Rectal smooth muscle tissue (tissue), 1 donor: ENCODE results near the gene KCNH5.

Source experiments
- H3K27ac ChIP-seq: one replicate; pipeline ENCODE4 v1.7.0; 2013; ENCODE audit warnings: low read depth, low read length, inconsistent platforms
- H3K27me3 ChIP-seq: one replicate; pipeline ENCODE4 v1.7.0; 2013; ENCODE audit warnings: low read length; ENCODE audit not compliant: control insufficient read depth, insufficient read depth
- H3K36me3 ChIP-seq: one replicate; pipeline ENCODE4 v1.7.0; 2013; ENCODE audit warnings: low read length; ENCODE audit not compliant: control insufficient read depth, insufficient read depth
- H3K4me1 ChIP-seq: one replicate; pipeline ENCODE4 v1.7.0; 2013; ENCODE audit warnings: low read length; ENCODE audit not compliant: control insufficient read depth, insufficient read depth
- H3K4me3 ChIP-seq: one replicate; pipeline ENCODE4 v1.7.0; 2013; ENCODE audit warnings: low read length
- H3K9ac ChIP-seq: one replicate; pipeline ENCODE4 v1.7.0; 2013; ENCODE audit warnings: low read length

KCNH5 gene

DNA sequence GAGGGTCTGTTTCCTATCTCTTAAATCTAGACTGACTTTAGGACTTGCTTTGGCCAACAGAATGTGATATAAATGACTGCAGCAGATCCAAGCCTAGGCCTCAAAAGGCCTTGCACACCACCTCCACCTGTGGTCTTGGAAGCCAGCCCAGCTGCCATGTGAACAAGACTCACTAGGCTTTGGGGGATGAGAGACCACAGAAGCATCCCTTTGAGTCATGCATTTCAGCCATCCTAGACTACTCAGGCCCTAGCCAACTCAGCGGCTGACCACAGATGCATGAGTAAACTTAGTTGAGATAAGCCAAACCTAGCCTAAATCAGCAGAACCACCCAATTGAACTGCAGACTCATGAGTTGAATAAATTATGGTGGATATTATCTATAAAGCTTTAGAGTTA is 87.7 kb downstream of the KCNH5 start:
- Histone ChIP-seq H3K27me3 (no peaks in the 10 kb centered on the region), H3K4me3 (no peak overlapping the region), H3K4me1 (no peaks in the 10 kb centered on the region), H3K27ac (no peak overlapping the region), H3K36me3 (no peaks in the 10 kb centered on the region), H3K9ac (no peak overlapping the region)

- Histone ChIP-seq H3K4me1 (no peaks in the 10 kb centered on the region), H3K27ac (no peak overlapping the region), H3K36me3 (no peaks in the 10 kb centered on the region), H3K9ac (no peak overlapping the region), H3K4me3 (no peak overlapping the region), H3K27me3 (no peaks in the 10 kb centered on the region)
Measured at GRCh38 chr14:62956413-62956812, 88.8 kb downstream of the KCNH5 start.

DNA sequence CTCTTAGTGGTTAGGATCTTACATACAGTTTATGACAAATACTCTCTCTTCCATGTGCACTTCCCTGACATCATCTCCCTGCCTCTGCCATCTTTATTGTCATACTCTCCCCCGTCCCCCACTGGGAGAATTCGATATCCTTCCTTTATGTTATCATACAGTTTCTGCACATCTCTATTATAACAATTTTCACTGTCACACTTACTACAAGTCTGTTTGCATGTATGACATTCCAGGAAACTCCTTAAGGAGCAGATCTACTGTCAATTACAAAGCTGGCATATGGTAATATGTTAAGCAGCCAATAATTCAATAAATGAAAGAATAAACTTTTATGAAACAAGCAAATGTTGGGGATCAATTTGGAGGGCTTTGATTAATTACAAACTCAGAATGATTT is 91.1 kb downstream of the KCNH5 start:
- Histone ChIP-seq H3K4me3 (no peak overlapping the region), H3K36me3 (no peaks in the 10 kb centered on the region), H3K27ac (no peak overlapping the region), H3K27me3 (no peaks in the 10 kb centered on the region), H3K9ac (no peak overlapping the region), H3K4me1 (no peaks in the 10 kb centered on the region)

- Histone ChIP-seq H3K4me3 (no peak overlapping the region), H3K27me3 (no peaks in the 10 kb centered on the region), H3K36me3 (no peaks in the 10 kb centered on the region), H3K9ac (no peak overlapping the region), H3K4me1 (no peaks in the 10 kb centered on the region), H3K27ac (no peak overlapping the region)
Measured at GRCh38 chr14:62952226-62952625, 93.0 kb downstream of the KCNH5 start.

DNA sequence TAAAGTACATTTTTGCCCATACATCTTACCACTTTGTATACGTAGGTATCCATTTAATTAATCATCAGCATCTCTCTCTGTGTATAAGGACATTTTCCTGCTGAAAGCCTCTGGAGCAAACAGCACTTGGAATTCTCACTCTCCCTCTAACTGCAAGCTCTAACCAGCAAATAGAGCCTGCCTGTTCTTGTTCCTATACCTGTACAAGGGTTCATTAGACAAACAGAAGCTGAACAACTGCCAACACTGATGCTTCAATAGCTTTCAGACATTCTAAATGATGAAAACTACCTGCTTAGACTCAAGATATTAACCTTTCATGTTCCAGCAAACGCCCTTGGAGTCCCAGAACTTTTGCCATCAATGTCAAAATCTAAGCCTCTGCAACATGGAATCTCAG is 98.0 kb downstream of the KCNH5 start:
- no peaks in the 10 kb centered on the region for H3K27me3 ChIP-seq
- H3K27ac ChIP-seq = no peak overlapping the region
- no peak overlapping the region for H3K9ac ChIP-seq
- H3K36me3 ChIP-seq = no peaks in the 10 kb centered on the region
- H3K4me3 ChIP-seq = no peak overlapping the region
- H3K4me1 ChIP-seq = no peaks in the 10 kb centered on the region

DNA sequence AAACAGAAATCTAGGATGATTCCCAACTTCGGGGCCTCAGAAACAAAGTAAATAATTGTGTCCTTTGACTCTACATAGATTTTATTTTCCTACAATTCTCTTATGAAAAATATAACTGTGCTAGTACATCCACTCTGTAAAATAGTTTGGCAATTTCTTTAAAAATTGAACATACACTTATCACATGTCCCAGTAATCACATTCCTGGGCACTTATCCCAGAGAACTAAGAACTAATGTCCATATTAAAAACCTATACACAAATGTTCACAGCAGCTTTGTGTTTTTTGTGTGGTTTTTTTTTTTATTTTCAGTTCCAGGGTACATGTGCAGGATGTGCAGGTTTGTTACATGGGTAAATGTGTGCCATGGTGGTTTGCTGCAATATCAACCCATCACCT is 99.0 kb downstream of the KCNH5 start:
- Histone ChIP-seq H3K27ac (no peak overlapping the region), H3K4me1 (no peaks in the 10 kb centered on the region), H3K4me3 (no peak overlapping the region), H3K27me3 (no peaks in the 10 kb centered on the region), H3K36me3 (no peaks in the 10 kb centered on the region), H3K9ac (no peak overlapping the region)

DNA sequence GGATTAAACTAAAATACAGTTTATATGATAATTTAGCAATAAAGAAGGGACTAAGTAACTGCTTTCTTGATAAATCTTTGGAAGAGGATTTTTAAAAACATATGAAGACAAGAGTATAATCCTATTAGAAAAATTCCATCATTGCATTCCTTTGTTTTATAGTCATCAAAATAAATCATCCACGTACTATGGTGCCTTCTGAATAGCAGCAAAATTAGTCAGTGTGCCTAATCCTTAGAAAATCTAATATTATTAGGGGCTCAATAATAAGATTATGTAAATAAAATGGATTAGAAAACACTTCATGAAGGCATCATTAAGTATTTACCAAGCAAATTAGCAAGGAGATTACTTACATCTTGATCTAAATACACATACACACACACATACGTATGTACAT is 102.1 kb downstream of the KCNH5 start:
- Histone ChIP-seq H3K4me1 (no peaks in the 10 kb centered on the region), H3K4me3 (no peak overlapping the region), H3K27ac (no peak overlapping the region), H3K36me3 (no peaks in the 10 kb centered on the region), H3K9ac (no peak overlapping the region), H3K27me3 (no peaks in the 10 kb centered on the region)

GRCh38 chr14:62939970-62940369 is 105.3 kb downstream of the KCNH5 start:
- Histone ChIP-seq H3K36me3 (no peaks in the 10 kb centered on the region), H3K27me3 (no peaks in the 10 kb centered on the region), H3K9ac (no peak overlapping the region), H3K4me1 (no peaks in the 10 kb centered on the region), H3K4me3 (no peak overlapping the region), H3K27ac (no peak overlapping the region)

GRCh38 chr14:62938778-62939177 is 106.5 kb downstream of the KCNH5 start:
- Histone ChIP-seq H3K36me3 (no peaks in the 10 kb centered on the region), H3K4me3 (no peak overlapping the region), H3K27ac (no peak overlapping the region), H3K9ac (no peak overlapping the region), H3K4me1 (no peaks in the 10 kb centered on the region), H3K27me3 (no peaks in the 10 kb centered on the region)

DNA sequence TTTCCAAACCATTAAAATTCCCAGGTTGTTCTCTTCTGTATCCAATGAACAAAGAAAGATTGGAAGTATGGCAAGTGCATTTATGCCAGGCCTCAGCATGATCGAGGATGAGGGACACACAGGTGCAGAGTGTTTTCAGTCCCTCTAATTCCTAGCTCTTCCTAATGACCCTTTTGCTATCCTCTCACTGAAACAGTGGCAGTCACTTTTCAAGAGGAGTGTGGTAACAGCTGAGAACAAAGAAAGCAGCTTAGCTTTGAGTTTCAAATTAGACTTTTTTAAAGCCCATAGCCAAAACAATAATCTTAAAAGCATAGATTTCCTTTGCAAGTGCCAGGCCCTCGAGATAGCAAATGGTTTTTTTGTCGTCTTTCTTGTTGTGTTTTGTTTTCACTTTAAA is 110.8 kb downstream of the KCNH5 start:
- H3K9ac ChIP-seq = no peak overlapping the region
- no peak overlapping the region for H3K4me3 ChIP-seq
- H3K4me1 ChIP-seq = no peaks in the 10 kb centered on the region
- H3K36me3 ChIP-seq = no peaks in the 10 kb centered on the region
- H3K27me3 ChIP-seq = no peaks in the 10 kb centered on the region
- H3K27ac ChIP-seq = no peak overlapping the region

GRCh38 chr14:62921466-62921865 is 123.8 kb downstream of the KCNH5 start:
- H3K27ac ChIP-seq = no peak overlapping the region
- no peaks in the 10 kb centered on the region for H3K4me1 ChIP-seq
- H3K9ac ChIP-seq = no peak overlapping the region

GRCh38 chr14:62916551-62916950 is 128.7 kb downstream of the KCNH5 start:
- H3K27ac ChIP-seq = no peak overlapping the region
- H3K36me3 ChIP-seq = no peaks in the 10 kb centered on the region
- H3K4me1 ChIP-seq = no peaks in the 10 kb centered on the region
- no peak overlapping the region for H3K4me3 ChIP-seq
- H3K27me3 ChIP-seq = no peaks in the 10 kb centered on the region
- H3K9ac ChIP-seq = no peak overlapping the region

More at GRCh38 chr14:62921466-62921865, 123.8 kb downstream of the KCNH5 start:
- no peak overlapping the region for H3K4me3 ChIP-seq
- no peaks in the 10 kb centered on the region for H3K27me3 ChIP-seq
- H3K36me3 ChIP-seq = no peaks in the 10 kb centered on the region

GRCh38 chr14:62914873-62915272 is 130.4 kb downstream of the KCNH5 start:
- Histone ChIP-seq H3K4me3 (no peak overlapping the region), H3K9ac (no peak overlapping the region), H3K27me3 (no peaks in the 10 kb centered on the region), H3K36me3 (no peaks in the 10 kb centered on the region), H3K27ac (no peak overlapping the region), H3K4me1 (no peaks in the 10 kb centered on the region)
